B cell (primary cell): ENCODE results near the gene IL34.

ENCODE experiments used
- CTCF ChIP-seq: fragments of 200-600 bp; IDR thresholded peaks from one replicate; pipeline ENCODE4 v1.8.0; 2022; ENCODE audit warnings: antibody characterized with exemption, mild to moderate bottlenecking
- EZH2 ChIP-seq: IDR thresholded peaks from 2 replicates; pipeline ENCODE4 v1.6.1; 2012; ENCODE audit warnings: borderline replicate concordance, low read depth, mild to moderate bottlenecking, moderate library complexity, low read length; ENCODE audit not compliant: insufficient read depth, poor library complexity, severe bottlenecking

GRCh38 chr16:70704586-70704985, 58.2 kb downstream of the IL34 start:
- TF ChIP-seq CTCF: no peak
- no peak for TF ChIP-seq EZH2
